MG63 (cell line): ENCODE results near the gene TRAPPC5. TPM values are rescaled to one million over a fixed set of nuclear protein-coding genes. Genes with fewer than 3 reads are reported as not detected.

Experiments
- DNase-seq: peaks from one replicate; pipeline ENCODE4 v3.0.0-alpha.2; 2020
- H3K27me3 ChIP-seq: fragments of 250-450 bp; sonication (Bioruptor Pico); 2 replicates; pipeline ENCODE4 v1.5.1; 2020; ENCODE audit warnings: mild to moderate bottlenecking, moderate library complexity
- H3K36me3 ChIP-seq: fragments of 250-450 bp; sonication (Bioruptor Pico); 2 replicates; pipeline ENCODE4 v1.5.1; 2020; ENCODE audit warnings: mild to moderate bottlenecking, moderate library complexity
- H3K4me3 ChIP-seq: fragments of 250-450 bp; sonication (Bioruptor Pico); 2 replicates; pipeline ENCODE4 v1.5.1; 2020; ENCODE audit warnings: mild to moderate bottlenecking, moderate library complexity
- H3K9me3 ChIP-seq: fragments of 250-450 bp; sonication (Bioruptor Pico); 2 replicates; pipeline ENCODE4 v1.5.1; 2020; ENCODE audit warnings: mild to moderate bottlenecking, moderate library complexity
- total RNA-seq: library from RNA; depleted of rRNA; stranded (reverse); fragments of >200 nt; shearing (Covaris generic); gene quantifications from 2 replicates; pipeline ENCODE4 v1.2.3, GENCODE V29; 2014; ENCODE audit warnings: low replicate concordance; rRNA removed

The TRAPPC5 gene
- total RNA-seq: 159 and 202 TPM in 2 replicates

DNA sequence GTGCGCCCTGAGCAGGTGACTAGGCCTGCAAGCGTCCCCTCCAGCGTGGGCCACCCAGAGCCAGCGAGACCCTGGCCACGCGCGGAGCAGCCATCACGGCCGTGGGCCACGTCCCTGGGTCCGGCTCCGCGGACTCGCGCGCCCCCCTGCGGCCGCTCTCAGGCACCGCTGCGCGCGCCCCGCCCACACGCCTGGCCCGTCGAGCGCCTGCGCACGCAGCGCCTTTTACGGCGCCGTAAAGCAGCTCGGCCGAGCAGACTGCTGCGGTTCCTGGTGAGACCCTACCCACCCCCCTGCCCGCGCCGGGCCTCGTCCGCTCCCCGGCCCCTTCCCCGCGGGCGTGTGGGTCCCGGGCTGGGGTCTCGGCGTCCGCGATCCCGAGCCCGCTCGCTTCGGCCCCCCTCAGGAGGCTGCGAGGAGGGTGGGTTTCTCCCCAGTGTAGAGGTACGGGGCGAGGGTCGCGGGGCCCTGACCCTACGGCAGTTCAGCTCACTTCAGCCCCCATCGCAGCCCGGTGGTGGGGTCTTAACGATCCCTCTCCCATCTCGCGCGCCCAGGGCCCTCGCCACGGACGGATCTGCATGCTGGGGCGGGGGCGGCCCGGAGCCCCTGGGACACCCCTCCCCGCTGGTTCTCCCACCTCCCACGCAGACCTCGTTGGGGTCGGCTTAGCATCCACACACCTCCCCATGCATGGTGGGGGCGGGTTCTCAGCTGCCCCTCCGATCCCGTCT is at the start of gene TRAPPC5:
TSS of gene TRAPPC5 (plus strand) at position 228 of the 734 bp plus-strand sequence. CDS start 1,421 bp downstream, outside the sequence.
- peaks cover 20% of the 10 kb centered on the region for H3K36me3 ChIP-seq
- peak; percentile 90 for DNase-seq
- H3K9me3 ChIP-seq: no peaks in the 10 kb centered on the region
- H3K4me3 ChIP-seq: peak within 1 kb of the TSS; percentile 97
- peaks cover 45% of the 10 kb centered on the region for H3K27me3 ChIP-seq

DNA sequence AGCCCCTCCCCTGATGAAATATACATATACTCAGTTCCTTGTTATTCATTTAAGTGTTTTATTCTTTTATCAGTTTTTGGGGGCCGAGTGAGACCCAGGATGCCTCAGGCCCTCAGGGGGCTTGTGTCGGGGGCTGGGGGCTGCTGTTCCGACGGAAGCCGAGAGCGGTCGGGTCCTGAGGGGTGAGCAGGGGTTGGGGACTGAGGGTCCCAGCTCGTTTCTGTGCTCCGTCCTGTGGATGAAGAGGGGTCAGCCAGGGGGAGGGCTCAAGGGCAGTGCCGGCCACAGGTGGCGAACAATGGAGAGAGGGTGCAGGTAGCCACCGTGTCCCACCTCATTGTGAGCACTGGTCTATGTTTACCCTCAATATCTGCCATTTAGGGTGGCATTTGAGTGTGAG is 49.1 kb upstream of the TRAPPC5 start:
- Histone ChIP-seq H3K27me3 (peaks cover 17% of the 10 kb centered on the region), H3K4me3 (no peak overlapping the region), H3K9me3 (no peaks in the 10 kb centered on the region), H3K36me3 (peaks cover 22% of the 10 kb centered on the region)
- no peak for DNase-seq

DNA sequence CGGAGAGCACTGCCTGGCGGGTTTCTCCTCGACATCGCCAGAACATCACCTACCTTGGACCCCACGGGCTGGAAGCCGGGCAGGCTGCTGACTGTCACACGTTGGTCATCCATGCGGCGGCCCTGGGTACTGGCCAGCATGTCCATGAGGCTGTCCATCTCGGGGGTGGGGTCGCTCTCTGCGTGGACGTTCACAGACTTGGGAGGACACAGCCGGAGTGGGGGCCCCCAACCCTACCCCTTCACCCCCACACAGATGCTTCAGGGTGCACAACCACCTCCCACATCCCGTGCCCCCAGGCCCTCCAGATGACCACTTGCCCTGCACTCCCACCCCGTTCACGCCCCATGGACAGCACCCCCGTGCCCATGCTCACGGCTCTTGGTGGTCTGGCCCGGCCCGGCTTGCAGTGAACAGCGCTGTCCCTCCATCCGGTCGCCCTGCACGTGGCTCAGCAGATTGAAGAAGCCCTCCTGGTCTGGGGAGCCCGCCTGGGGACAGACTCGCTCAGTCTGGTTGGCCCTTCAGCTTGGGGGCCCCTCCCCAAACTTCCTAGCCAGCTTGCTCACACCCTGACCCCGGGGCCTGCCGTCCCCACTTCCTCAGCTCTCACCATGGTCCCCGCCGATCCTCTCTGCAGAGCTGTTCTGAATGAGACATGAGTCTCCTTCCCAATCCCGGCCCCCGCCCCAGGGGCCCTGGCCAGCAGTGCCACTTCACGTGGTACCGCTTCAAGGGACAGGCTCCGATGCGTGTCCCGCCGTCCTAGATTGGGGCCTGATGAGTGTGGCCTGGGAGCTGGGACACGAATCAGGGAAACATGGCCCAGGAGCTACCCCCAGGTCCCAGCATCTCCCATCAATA is 48.1 kb upstream of the TRAPPC5 start:
- no peaks in the 10 kb centered on the region for H3K9me3 ChIP-seq
- H3K36me3 ChIP-seq: peaks cover 13% of the 10 kb centered on the region

GRCh38 chr19:7633698-7634097 is 46.9 kb upstream of the TRAPPC5 start, which contains the start of gene PCP2:
Gene PCP2, minus strand, starts transcription at chr19:7633719. Its CDS starts 262 bp downstream, at chr19:7633457.
- no peak for DNase-seq
- peaks cover 7% of the 10 kb centered on the region for H3K36me3 ChIP-seq

More for the DNA sequence above, 48.1 kb upstream of the TRAPPC5 start:
- DNase-seq: no peak
- peaks cover 27% of the 10 kb centered on the region for H3K27me3 ChIP-seq
- H3K4me3 ChIP-seq: no peak overlapping the region

DNA sequence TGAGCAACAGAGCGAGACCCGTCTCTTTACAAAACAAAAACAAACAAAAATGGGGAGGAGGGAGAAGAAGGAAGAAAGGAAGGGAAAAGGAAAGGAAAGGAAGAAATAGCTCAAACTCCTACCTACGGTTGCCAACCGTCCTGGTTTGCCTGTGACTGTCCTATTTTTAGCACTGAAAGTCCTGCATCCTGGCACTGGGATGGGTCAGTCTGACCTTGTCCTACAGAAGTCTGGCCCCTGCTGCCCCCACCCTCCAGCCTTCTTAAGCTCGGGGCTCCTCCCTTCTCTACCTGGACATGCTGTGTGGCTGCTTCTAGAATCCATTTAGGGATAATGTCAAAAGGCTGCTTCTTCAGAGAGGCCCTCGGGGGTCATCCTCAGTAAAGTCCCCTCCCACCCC is 45.0 kb upstream of the TRAPPC5 start:
- no peak for DNase-seq
- H3K4me3 ChIP-seq: no peak overlapping the region
- peaks cover 37% of the 10 kb centered on the region for H3K27me3 ChIP-seq
- H3K36me3 ChIP-seq: peaks cover 7% of the 10 kb centered on the region
- no peaks in the 10 kb centered on the region for H3K9me3 ChIP-seq

More at GRCh38 chr19:7633698-7634097, 46.9 kb upstream of the TRAPPC5 start, which contains the start of gene PCP2:
- H3K27me3 ChIP-seq: peaks cover 36% of the 10 kb centered on the region
- H3K4me3 ChIP-seq: no peak within 1 kb of the TSS
- H3K9me3 ChIP-seq: no peaks in the 10 kb centered on the region

DNA sequence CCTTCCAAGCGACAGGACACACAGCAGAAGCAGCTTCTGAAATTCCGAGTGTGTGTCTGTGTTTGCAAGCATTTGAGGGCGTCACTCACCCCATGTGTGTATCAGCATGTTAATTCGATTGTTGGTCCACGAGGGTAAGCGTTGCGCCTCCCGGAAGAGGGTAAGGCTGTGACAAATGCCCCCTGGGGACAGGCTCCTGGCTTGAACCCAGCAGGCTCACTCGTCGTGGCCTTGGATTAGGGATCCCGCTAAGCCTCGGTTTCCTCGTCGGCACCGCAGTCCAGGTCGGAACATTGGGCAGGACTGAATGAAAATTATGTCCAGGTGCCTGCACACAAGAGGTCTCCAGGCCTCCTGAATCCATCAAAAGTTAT is 44.3 kb upstream of the TRAPPC5 start:
- no peak overlapping the region; the same call in 1 of the 2 replicates for H3K4me3 ChIP-seq
- peaks cover 37% of the 10 kb centered on the region for H3K27me3 ChIP-seq
- no peaks in the 10 kb centered on the region for H3K9me3 ChIP-seq
- no peak for DNase-seq
- peaks cover 7% of the 10 kb centered on the region for H3K36me3 ChIP-seq

DNA sequence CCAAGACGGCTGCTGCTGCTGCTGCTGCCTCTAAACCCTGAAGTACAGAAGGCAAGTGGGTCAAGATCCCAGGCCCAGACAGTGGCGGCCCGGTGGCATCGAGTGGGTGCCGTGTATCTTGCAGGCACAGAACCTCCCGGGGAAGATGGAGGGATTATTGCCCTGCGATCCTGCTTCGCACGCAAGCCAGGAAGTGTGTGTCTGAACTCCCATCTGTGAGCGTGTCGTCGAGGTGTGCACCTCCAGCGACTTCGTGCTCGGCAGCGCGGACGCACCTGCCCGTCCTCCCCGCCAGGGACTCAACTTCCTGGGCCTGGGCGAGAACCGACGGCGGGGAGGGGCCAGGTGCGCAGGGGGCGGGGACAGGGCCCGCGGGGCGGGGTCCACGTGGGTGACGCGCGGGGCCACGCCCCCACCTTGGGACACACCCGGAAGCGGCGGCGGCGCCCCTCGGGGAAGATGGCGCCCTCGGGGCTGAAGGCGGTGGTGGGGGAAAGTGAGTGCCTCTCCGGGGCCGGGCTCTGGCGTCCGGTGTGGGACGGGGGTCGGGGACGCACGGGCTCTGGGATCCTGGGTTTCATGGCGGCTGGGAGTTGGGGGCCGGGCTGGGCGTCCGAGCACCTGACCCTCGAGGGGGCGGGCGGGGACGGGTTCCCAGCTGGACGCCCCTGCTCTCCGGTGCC is 43.8 kb upstream of the TRAPPC5 start, which contains the start of gene STXBP2:
TSS of gene STXBP2 (plus strand) at position 420 of the 683 bp plus-strand sequence. CDS start at position 460, 40 bp downstream.
- Histone ChIP-seq H3K36me3 (peaks cover 7% of the 10 kb centered on the region), H3K27me3 (peaks cover 37% of the 10 kb centered on the region), H3K4me3 (peak within 1 kb of the TSS; percentile 38), H3K9me3 (no peaks in the 10 kb centered on the region)
- peak; percentile 38 for DNase-seq

- Histone ChIP-seq H3K36me3 (no peaks in the 10 kb centered on the region), H3K9me3 (no peaks in the 10 kb centered on the region), H3K4me3 (peak overlapping the region; percentile 38), H3K27me3 (peaks cover 37% of the 10 kb centered on the region)
- DNase-seq: no peak
Observed at GRCh38 chr19:7637374-7638256, 43.0 kb upstream of the TRAPPC5 start.

DNA sequence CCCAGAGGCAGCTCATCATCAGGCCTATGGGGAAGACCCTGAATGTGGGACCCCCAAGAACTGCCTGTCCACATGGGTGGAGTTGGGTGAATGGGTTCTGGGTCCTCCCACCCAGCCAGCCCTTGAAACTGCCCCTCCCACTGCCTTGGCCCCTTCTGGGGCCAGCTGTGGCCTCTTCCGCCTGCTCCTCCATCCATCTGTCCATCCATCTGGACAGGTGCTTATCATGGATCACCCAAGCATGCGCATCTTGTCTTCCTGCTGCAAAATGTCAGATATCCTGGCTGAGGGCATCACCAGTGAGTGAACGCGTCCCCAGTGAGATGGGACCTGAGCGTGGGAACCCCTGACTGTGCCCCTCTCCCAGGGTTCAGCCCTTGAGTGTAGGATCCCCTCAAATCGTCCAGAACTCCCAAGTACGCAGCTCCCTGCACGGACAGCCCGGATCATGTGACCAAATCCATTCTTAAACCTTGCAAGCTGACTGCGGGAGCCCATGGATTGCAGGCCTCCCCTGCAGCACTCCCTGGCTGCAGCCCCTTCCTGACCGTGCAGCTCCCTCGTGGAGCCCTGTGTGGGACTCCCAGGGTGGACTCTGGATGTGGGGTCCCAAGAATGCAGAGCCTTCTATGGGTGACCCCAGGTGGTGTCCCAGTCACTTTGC is 41.7 kb upstream of the TRAPPC5 start:
- Histone ChIP-seq H3K36me3 (no peaks in the 10 kb centered on the region), H3K9me3 (no peaks in the 10 kb centered on the region), H3K27me3 (peaks cover 39% of the 10 kb centered on the region), H3K4me3 (no peak overlapping the region)
- no peak for DNase-seq

GRCh38 chr19:7639863-7640348 is 40.7 kb upstream of the TRAPPC5 start:
- H3K36me3 ChIP-seq: no peaks in the 10 kb centered on the region
- DNase-seq: no peak
- H3K4me3 ChIP-seq: no peak overlapping the region
- peaks cover 37% of the 10 kb centered on the region for H3K27me3 ChIP-seq
- H3K9me3 ChIP-seq: no peaks in the 10 kb centered on the region

GRCh38 chr19:7640803-7641202 is 39.8 kb upstream of the TRAPPC5 start:
- no peaks in the 10 kb centered on the region for H3K9me3 ChIP-seq
- DNase-seq: no peak
- no peaks in the 10 kb centered on the region for H3K36me3 ChIP-seq
- H3K27me3 ChIP-seq: peaks cover 33% of the 10 kb centered on the region
- H3K4me3 ChIP-seq: no peak overlapping the region

DNA sequence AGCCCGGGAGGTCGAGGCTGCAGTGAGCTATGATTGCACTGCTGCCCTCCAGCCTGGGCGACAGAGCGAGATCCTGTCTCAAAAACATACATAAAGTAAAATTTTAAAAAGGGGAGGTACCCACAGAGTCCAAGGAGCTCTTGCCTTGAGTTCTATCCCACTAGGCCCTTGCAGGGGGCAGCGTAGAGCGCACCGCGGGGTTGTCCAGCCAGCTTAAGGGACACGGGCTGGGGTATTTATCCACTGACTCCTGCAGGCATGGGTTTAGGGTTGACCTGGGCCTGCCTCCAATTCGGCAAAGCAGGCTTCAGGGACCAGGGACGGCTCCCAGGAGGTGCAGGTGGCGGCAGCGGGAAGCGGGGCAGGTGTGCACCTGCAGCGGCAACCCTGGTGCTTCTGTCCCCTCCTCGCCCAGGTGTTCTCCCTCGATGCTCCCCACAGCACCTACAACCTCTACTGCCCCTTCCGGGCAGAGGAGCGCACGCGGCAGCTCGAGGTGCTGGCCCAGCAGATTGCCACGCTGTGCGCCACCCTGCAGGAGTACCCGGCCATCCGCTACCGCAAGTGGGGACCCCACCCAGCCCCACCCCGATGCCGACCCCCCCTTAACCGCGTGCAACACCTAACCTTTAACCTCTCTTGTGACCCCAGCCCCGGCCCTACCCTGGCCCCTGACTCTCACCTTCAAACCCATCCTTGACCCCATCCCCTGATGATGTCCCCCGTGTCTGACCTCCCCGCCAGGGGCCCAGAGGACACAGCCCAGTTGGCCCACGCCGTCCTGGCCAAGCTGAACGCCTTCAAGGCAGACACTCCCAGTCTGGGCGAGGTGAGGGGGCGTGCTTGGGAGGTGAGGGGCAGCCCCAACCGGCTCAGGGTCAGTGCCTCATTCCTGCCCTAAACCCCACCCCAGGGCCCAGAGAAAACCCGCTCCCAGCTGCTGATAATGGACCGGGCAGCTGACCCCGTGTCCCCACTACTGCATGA is 39.0 kb upstream of the TRAPPC5 start:
- Histone ChIP-seq H3K4me3 (no peak overlapping the region), H3K27me3 (peaks cover 28% of the 10 kb centered on the region), H3K9me3 (no peaks in the 10 kb centered on the region), H3K36me3 (no peaks in the 10 kb centered on the region)
- DNase-seq: no peak

- Histone ChIP-seq H3K4me3 (no peak overlapping the region), H3K36me3 (no peaks in the 10 kb centered on the region), H3K9me3 (no peaks in the 10 kb centered on the region), H3K27me3 (peaks cover 19% of the 10 kb centered on the region)
- no peak for DNase-seq
Observed at GRCh38 chr19:7642295-7643030, 38.2 kb upstream of the TRAPPC5 start.

DNA sequence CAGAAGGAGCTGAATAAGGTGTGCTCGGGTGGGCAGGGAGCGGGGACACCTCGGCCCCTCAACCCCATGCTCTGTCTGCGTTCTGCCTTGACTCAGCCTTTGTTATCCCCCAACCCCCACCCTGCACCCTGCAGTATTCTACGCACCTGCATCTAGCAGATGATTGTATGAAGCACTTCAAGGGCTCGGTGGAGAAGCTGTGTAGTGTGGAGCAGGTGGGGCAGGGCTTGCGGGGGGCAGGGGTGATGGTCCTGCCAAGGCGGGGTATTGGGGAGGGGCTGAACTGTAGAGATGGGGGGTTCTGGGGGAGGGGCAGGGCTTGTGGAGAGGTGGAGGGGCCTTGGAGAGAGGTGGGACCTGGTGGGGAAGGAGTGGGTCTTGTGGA is 37.6 kb upstream of the TRAPPC5 start:
- no peaks in the 10 kb centered on the region for H3K36me3 ChIP-seq
- H3K9me3 ChIP-seq: no peaks in the 10 kb centered on the region
- no peak for DNase-seq
- no peak overlapping the region for H3K4me3 ChIP-seq
- peaks cover 13% of the 10 kb centered on the region for H3K27me3 ChIP-seq
